G401 (cell line): Measurements from ENCODE around the gene KAZN. TPM values are rescaled to one million over a fixed set of nuclear protein-coding genes. Genes with fewer than 3 reads are reported as not detected.

Experiments
- DNase-seq: peaks from one replicate; pipeline ENCODE4 v3.0.0-alpha.2; 2015; ENCODE audit warnings: low spot score
- in situ Hi-C: cut with HindIII; loops from 2 replicates; pipeline ENCODE4 v1.10.0; 2016; ENCODE audit warnings: low sequenced_read_pairs, mixed read lengths
- total RNA-seq: library from RNA; depleted of rRNA; stranded (reverse); fragments of >200 nt; shearing (Covaris generic); gene quantifications from 2 replicates; pipeline ENCODE4 v1.2.3, GENCODE V29; 2014

The KAZN gene
- total RNA-seq, 1 experiment from 2014 or later = 9.8 TPM

DNA sequence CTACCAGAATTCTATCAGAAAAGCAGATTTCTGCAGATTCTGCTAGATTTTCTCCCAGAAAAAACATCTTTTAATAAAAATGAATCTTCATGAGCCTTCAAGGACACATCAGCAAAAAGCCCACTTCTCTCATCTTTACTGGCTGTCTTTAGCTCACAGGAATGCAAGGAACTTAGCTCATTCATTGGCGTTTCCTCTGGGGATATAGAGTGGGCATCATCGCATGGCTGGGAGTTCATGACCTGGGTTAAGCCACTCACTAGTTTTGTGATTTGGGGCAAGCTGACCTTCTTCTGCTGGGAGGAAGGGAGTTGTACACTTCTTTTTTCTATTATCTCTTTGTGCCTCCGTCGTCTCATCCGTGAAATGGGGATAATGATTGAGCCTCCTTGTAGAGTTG lies 149.7 kb downstream of the KAZN start:
- in situ Hi-C loops = no loop called here
- DNase-seq = no peak

DNA sequence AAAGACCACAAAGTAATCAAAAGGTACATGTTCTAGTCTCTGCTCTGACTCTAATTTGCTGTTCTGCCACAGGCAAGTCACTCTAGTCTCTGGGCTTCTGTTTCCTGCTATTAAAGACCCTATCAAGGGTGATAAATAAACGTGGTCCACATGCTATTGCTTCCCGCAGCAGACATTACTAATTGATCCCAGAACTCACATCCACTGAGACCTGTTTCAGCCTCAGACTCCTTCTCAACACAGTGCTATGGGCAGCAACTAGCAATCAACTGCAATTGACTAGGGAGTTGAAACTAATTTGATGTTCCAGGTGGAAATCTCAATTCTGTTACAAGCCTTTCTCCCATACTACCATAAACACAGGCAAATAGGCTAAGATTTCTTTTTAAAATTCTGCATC lies 150.5 kb downstream of the KAZN start:
- in situ Hi-C loops = no loop called here
- DNase-seq = no peak

DNA sequence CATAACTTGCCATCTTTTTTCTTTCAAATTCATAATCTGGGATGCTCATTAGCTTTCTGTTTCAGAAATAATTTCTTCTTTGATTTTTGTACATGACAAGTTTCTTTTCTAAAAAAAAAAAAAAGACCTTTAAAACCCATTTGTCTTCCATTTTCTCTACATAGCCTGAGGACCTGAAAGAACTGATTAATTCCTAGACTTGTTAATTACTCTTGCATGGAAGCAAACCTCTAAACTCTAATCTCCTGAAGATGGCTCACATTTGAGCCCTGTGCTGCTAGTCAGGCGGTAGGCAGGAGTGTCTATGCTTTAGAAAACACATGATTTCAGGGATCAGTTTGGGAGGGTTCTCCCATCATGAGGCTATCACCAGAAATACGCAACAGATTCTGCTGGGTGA lies 152.0 kb downstream of the KAZN start:
- no peak for DNase-seq
- in situ Hi-C loops = loop anchor here (25.0 kb wide), 1 partner anchor 337 kb away; no protein-coding TSS in a partner anchor

DNA sequence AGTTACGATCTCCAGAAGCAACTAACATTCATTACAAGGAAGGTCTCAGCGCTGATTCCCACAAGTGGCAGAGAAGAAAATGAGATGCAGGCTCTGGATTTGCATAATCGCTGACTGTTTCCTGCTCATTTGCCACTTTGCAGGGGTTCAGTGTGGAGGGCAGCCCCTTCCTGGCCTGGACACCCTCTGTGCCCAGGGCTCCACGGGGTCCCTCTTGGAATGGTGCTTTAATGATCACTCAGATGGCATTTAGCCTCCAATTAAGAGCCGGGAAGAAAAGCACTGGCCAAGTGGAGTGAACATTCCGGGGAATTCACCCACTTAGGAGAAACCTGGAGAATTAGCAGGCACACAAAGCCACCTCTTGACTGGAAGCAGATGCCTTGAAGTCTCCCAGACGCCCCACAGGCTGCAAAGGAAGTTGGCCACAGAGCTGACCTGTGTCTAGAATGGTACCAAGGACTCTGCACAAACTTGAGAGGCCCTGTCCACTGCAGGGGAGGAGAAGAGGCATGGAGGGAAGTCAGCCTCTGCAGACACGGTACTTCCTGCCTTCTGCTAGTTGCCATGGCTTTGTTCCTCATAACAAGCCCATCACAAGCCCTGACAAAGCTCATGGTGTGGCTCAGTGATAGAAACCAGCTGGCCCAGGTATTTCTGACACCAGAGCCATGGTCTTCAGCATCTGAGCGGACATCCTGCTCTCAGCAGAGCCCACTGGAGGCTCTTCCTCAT lies 157.2 kb downstream of the KAZN start:
- peak; percentile 34 for DNase-seq
- in situ Hi-C loops = loop anchor here (25.0 kb wide), 1 partner anchor 332 kb away; no protein-coding TSS in a partner anchor

DNA sequence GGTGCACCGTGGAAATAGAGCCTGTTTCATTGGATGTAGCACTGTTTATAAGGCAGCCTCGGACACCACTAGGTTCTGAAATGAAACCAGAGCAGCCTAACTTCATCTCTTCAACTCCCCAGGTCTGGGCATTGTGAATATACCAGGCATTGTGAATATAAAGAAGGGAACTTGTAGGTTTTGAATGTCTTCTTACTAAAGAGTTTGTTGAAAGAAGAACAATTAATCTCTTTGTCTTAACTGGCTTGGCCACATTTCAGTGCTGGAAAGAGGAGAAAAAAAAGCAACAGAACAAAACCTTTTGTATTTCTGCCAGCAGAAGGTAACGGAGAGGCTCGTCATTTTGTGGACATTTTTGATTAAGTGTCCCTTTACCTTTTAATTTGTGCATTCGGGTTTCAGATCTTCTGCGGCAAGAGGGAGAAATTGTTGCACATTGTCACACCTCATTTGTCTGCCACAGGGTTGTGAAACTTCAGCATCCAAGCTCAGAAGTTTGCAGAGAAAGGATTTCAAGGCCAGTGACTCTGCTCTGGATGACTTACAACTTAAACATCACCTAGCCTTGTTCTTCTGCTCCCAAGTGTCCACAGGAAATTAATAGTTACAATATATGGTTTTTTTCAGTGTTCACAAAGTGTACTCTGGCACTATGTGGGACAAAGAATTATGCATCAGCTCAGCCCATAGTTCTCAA lies 158.3 kb downstream of the KAZN start:
- in situ Hi-C loops = loop anchor here (25.0 kb wide), 1 partner anchor 331 kb away; no protein-coding TSS in a partner anchor
- no peak for DNase-seq

DNA sequence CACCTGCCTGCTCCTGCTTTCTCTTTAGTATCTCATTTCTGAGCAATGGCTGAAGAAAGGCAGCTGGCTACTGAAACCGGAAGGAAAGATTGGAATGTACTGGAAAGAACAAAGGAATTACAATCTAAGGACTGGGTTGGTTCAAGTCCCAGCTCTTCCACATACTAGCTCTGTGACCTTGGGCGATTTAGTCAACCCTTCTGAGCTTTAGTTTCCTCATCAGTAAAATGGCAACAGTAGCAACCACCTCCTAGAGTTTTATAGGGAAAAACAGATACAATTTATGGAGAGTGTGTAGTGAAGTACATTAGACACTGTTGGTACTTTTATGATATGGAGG lies 158.8 kb downstream of the KAZN start:
- no peak for DNase-seq
- in situ Hi-C loops = loop anchor here (25.0 kb wide), 1 partner anchor 330 kb away; no protein-coding TSS in a partner anchor

DNA sequence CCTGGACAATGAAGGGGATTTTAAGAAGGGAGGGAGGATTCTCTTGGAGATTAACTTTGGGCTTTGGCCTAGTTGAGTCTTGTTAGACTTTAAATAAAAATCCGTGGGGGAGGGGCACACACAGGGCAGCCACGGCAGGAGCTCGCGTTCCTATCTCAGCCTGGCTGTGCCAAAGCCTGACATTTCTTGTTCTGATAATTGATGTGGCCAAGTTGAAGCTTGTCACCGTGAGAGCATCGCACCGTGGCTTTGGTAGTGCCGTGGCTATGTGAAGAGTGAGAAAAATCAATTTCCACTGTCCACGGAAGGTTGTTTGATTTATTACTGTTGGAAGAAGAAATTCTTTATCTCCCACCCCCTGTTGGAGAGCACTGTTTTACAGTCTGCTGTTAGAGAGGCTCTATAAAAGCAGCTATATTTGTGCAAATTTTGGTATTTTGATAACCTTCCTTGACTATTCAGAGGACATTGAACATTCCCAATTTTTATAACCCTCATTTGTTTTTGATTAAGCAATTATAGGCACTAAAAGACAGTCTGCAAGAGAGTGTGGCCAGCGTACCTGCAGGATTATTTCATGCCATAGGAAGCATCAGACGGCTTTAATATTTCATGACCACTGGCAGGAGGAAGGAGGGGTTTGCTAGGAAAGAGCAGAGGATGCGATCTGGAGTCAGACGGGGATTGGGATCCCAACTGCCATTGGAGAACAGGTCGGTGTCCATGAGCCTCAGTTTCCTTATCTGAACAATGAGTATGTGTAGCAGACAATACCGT lies 160.7 kb downstream of the KAZN start:
- no peak for DNase-seq
- in situ Hi-C loops = loop anchor here (25.0 kb wide), 1 partner anchor 328 kb away; no protein-coding TSS in a partner anchor

DNA sequence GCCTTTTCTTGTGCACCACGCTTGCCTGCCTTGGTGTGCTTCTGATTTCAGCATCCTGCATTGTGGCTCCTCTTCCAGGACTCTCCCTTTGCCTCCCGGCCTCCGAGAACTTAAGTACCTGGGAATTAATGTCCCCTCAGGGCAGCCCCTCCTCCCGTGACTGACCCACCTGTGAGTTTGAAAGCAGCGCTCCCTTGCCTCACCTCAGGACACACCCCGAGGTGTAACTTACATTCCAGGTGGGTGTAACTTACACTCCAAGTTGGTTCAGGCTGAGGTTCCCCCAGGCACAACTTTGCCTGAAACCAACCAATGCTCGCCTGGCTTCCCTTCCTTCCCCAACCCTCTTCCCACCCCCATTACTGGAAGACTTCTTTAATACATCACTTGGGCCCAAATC lies 161.4 kb downstream of the KAZN start:
- in situ Hi-C loops = loop anchor here (25.0 kb wide), 1 partner anchor 327 kb away; no protein-coding TSS in a partner anchor
- DNase-seq = no peak

DNA sequence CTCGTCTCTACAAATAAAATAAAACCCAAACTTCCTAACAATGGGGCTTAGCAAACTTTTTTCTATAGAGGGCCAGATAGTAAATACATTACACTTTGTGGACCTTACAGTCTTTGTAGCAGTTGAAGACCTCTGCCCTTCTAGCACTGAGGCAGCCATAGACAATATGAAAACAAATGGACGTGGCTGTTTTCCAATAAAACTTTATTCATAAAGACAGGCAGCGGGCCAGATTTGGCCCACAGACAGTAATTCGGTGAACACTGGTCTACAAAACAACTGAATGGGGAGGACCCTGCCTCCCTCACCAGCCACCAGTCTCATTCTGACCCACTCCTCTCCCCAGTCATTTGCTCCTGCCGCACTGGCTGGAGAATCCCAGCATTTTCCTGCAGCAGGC lies 162.3 kb downstream of the KAZN start:
- in situ Hi-C loops = loop anchor here (25.0 kb wide), 1 partner anchor 327 kb away; no protein-coding TSS in a partner anchor
- no peak for DNase-seq

DNA sequence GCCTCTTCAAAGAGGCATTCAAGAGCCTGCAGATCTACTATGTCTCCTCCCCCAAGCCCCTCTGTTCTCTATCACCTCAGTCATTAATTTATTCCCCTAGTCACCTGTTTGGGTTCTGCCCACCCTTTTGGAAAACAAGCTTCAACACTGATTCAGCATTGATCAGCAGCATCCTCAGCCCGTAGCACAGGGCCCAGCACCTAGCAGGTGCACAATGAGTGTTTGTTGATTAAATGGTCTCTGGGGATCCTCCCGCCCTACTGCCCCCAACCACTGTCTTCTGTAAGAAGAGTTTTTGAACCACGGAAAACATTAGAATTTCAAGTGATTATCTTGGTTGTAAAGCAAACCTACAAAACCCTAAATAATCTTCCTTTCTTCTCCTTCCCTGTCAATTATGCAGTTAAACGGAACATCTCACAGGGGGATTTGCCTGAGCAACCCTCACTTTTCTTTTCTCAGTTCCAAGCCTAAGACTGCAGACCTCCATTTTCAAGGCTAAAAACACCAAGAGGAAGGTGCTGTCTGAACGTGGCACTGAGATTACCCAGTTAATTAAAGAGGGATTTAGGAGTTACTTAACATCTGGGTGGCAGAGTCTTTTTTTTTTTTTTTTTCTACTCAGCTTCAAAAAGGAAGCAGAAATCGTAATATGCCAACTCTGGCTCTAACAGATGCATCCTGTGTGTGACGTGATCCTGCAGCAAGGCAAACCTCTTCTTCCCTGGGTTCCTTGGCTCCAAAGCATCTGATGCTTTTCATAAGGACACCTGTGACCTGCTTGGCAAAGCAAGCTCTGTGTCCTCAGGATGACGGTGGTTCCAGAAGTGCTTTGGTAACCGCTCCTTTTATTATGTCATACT lies 163.0 kb downstream of the KAZN start:
- no peak for DNase-seq
- in situ Hi-C loops = loop anchor here (25.0 kb wide), 1 partner anchor 326 kb away; no protein-coding TSS in a partner anchor

DNA sequence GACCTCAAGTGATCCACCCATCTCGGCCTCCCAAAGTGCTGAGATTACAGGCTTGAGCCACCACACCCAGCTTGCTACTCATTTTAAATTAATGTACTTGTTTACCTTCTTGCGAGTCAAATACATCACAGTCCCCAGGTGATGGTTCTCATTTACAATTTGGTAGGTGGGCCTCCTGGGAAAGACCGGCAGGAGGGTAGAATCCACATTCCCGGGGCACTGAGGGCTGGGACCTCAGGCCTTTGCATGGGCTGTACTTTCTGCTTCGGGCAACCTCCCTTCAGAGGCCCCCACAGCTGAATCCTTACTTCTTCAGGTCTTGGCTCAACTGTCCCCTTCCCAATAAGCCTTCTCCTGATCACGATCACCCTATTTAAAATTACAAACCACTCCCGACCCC lies 165.5 kb downstream of the KAZN start:
- DNase-seq = no peak
- in situ Hi-C loops = loop anchor here (25.0 kb wide), 1 partner anchor 323 kb away; no protein-coding TSS in a partner anchor

DNA sequence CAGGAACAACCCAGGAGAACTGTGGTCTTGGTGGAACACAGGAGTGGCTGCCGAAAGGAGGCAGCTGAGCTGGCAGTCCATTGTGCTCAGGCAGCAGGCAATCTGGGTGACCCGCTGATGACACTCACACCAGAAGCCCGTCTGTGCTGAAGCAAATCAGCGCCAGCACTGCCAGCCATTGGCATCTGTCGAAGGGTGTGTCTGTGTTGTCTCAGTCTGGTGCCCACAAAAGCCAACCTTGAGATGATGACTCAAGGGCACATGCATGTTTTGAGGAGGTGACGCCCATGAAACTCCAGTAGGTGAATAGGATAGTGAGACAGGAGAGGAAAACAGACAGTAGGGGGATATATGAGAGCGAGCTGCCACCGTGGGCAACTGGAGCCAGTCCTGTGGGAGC lies 167.3 kb downstream of the KAZN start:
- no peak for DNase-seq
- in situ Hi-C loops = loop anchor here (25.0 kb wide), 1 partner anchor 322 kb away; no protein-coding TSS in a partner anchor

DNA sequence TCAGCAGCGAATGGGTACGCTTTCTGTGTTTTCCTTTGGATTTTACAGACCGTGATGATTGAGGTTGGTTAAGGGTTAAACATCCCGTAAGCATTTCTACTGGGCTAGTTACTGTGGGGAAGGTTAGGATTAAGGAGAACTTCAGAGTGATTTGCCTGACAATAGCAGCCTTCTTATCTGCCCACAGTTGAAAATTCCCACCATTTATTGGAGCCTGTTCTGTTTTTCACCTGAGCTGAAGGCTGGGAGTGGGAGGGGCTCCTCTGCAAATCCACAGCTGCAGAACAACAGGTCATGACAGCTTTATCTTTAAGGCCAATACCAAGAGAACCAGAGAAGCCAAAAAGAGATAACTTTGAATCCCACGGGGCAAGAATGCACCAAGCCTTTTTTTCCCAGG lies 168.6 kb downstream of the KAZN start:
- in situ Hi-C loops = loop anchor here (25.0 kb wide), 1 partner anchor 320 kb away; no protein-coding TSS in a partner anchor
- no peak for DNase-seq

DNA sequence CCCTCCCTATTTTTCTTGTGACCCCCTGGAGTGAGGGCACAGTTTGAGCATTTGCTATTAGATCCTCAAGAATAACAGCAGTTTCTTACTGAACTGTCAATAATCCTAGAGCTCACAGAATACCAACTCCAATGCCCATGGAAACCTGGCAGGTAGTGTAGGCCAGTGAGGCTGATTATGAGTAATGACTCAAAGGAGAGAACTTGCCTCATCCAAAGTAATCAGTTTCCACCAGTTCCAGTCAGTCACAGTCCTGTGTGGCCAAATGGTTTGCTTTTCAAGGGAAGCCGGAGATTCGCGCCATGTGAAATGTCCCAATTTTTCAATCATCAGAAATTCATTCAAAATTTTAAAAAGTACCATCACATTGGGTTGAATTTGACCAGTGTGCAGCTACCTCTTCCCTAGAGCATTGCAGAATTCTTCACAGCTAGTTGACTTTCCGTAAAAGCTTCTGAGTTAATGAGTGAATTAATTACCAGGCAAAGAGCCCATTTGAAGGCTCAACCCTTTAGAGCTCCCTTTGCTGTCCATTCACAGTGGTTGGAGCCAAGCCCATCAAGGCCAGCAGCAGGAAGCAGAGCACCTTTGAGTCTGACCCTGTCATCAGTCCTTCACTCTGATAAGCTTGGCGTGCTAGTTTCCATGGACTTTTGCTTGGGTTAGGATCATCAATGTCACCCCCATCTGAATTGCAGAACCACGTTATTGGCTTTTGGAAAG lies 170.3 kb downstream of the KAZN start:
- in situ Hi-C loops = loop anchor here (25.0 kb wide), 1 partner anchor 319 kb away; no protein-coding TSS in a partner anchor
- DNase-seq = no peak

DNA sequence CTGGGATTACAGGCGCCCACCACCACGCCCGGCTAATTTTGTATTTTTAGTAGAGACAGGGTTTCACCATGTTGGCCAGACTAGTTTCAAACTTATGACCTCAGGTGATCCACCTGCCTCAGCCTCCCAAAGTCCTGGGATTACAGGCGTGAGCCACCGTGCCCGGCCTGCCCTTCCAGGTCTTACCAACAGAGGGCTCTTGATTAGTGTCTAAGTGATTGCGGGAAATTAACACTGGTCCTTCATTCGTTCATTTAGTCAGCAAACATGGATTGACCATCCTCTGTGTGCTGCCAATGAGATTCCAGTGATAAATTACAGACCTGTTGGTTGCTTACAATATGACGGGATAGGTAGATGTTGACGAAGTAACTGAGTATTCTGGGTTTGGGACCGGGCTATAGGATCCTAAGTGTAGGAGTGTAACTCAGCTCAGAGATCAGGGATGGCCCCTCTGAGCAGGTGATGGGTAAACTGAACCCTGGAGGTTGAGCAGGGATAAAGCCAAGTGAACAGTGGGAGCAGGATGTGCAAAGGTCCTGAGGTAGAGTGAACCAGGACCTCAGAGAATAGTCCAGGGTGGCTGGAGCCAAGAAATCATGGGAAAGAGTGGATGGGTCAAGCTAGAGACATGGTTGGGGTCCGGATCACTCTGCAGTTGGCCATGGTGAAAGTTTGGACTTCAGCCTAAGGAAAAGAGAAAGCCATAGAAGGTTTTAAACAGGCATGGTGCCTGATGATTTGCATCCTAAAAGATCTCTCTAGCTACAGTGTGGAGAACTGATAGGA lies 171.2 kb downstream of the KAZN start:
- in situ Hi-C loops = loop anchor here (25.0 kb wide), 1 partner anchor 318 kb away; no protein-coding TSS in a partner anchor
- DNase-seq = no peak

DNA sequence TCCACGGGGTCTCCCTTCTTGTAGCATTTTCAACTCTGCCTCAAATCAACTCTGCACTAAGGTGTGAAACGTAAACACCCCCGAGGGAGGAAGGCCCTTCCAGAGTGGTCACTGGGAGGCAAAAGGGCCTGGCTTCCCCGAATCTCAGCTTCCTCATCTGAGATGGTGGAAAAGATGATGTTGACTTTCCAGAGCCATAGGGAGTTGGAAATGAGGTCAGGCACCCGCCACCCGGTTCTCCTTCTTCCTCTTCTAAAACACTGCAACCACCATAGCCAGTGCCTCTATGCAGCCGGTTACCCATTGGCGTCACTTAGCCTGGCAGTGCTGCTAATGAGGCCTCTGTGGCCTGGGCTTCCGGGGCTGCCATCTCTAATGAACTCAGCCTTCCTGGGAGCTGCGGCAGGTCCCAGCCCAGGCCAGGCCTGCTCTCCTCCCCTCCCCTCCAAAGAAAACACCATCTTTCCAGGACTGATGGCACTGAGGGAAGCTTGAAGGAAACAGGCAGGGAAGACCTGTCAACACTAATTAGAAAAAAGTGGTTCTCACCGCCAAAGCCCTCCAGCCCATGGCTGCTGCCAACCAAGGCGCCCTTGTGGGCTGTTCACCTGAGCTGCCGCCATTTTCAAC lies 175.0 kb downstream of the KAZN start:
- in situ Hi-C loops = loop anchor here (25.0 kb wide), 1 partner anchor 314 kb away; no protein-coding TSS in a partner anchor
- DNase-seq = peak; percentile 39

DNA sequence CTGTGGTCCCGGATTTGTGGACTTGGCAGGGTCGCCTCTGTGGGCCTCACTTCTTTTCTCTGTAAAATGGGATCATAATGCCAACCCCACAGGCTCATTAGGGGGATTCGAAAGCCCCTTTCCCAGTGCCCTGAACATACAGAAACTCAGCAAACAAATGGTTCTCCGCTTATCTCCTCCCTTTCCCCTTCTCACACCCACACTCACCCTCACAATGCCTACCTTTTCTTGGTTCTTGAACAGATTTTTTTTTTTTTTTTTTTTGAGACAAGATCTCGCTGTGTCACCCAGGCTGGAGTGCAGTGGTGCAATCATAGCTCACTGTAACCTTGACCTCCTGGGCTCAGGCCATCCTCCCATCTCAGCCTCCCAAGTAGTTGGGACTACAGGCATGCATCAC lies 175.7 kb downstream of the KAZN start:
- in situ Hi-C loops = loop anchor here (25.0 kb wide), 1 partner anchor 313 kb away; no protein-coding TSS in a partner anchor
- DNase-seq = no peak
